ENCODE measurements around the gene MMP20.
A peak's percentile ranks its signal among the peaks of the same experiment; 100 is the strongest.

GRCh38 chr11:102653744-102654291, 28.7 kb upstream of the MMP20 start:
- TF ChIP-seq JUN (IDR thresholded peaks at IDR 0.05; ENCODE audit: borderline replicate concordance, insufficient read depth, insufficient read length, low read depth) (no peak), EZH2 (IDR thresholded peaks at IDR 0.05; ENCODE audit: borderline replicate concordance, low read depth, low read length, severe bottlenecking) (no peak), POLR2AphosphoS5 (IDR thresholded peaks at IDR 0.05; ENCODE audit: insufficient read depth, low read depth, low read length) (no peak), POLR2A (IDR thresholded peaks at IDR 0.05; ENCODE audit: low read depth, low read length) (no peak), MYC (IDR thresholded peaks at IDR 0.05; ENCODE audit: low read depth, low read length) (no peak), GATA2 (IDR thresholded peaks at IDR 0.05; ENCODE audit: insufficient read depth, insufficient read length, low read depth, low read length) (no peak), FOS (IDR thresholded peaks at IDR 0.05; ENCODE audit: borderline replicate concordance, insufficient read depth, low read length) (peak; percentile 4)
- TF ChIP-seq, protein P1, sequence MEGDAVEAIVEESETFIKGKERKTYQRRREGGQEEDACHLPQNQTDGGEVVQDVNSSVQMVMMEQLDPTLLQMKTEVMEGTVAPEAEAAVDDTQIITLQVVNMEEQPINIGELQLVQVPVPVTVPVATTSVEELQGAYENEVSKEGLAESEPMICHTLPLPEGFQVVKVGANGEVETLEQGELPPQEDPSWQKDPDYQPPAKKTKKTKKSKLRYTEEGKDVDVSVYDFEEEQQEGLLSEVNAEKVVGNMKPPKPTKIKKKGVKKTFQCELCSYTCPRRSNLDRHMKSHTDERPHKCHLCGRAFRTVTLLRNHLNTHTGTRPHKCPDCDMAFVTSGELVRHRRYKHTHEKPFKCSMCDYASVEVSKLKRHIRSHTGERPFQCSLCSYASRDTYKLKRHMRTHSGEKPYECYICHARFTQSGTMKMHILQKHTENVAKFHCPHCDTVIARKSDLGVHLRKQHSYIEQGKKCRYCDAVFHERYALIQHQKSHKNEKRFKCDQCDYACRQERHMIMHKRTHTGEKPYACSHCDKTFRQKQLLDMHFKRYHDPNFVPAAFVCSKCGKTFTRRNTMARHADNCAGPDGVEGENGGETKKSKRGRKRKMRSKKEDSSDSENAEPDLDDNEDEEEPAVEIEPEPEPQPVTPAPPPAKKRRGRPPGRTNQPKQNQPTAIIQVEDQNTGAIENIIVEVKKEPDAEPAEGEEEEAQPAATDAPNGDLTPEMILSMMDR (IDR thresholded peaks at IDR 0.05; ENCODE audit: extremely low read depth in 1 of 2, insufficient read depth in 1 of 2, low read depth in 1 of 2, low read length in 2 of 2) = no peak
- TF ChIP-seq, protein P2, sequence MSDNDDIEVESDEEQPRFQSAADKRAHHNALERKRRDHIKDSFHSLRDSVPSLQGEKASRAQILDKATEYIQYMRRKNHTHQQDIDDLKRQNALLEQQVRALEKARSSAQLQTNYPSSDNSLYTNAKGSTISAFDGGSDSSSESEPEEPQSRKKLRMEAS (IDR thresholded peaks at IDR 0.05; ENCODE audit: insufficient read depth, insufficient read length) = peak; percentile 80

Measured in endothelial cell of umbilical vein (primary cell).